ENCODE data around the gene PTPRG. TPM values are rescaled to one million over a fixed set of nuclear protein-coding genes. Genes with fewer than 3 reads are reported as not detected.

Gene PTPRG
- total RNA-seq, 1 experiment from 2014 or later, result 32.1 TPM

- no peak for TF ChIP-seq MAX (IDR thresholded peaks at IDR 0.05)
- TF ChIP-seq EZH2 (IDR thresholded peaks at IDR 0.05), result no peak
- TF ChIP-seq EGR1 (IDR thresholded peaks at IDR 0.05; ENCODE audit: low read depth), result no peak
- TF ChIP-seq SP1 (IDR thresholded peaks at IDR 0.05; ENCODE audit: low read depth), result no peak
- TF ChIP-seq ZBTB33 (IDR thresholded peaks at IDR 0.05; ENCODE audit: extremely low read depth, insufficient replicate concordance, low read length), result no peak
- TF ChIP-seq YY1 (IDR thresholded peaks at IDR 0.05; ENCODE audit: extremely low read depth, insufficient replicate concordance, low read depth, low read length), result no peak
- no peak for TF ChIP-seq SRF (IDR thresholded peaks at IDR 0.05; ENCODE audit: low read depth)
- H3K79me2 ChIP-seq (ENCODE audit: insufficient read depth, low read length), result no peaks in the 10 kb centered on the region
- H3K9me3 ChIP-seq (ENCODE audit: control insufficient read depth in 1 of 2, insufficient read depth in 1 of 2, low read depth in 1 of 2, low read length in 2 of 2), result no peaks in the 10 kb centered on the region
- H2AFZ ChIP-seq (ENCODE audit: low read depth, low read length, poor library complexity, severe bottlenecking), result no peak overlapping the region
- intact Hi-C loops (cut with micrococcal nuclease), result loop anchor here (1.0 kb wide), 1 partner anchor 228 kb away; no protein-coding TSS in a partner anchor
- ATAC-seq (no peak), DNase-seq (ENCODE audit: low read depth, low spot score) (no peak)
- no peak overlapping the region for H3K4me2 ChIP-seq (ENCODE audit: low read length)
- no peak overlapping the region for H3K27ac ChIP-seq (ENCODE audit: low read depth, low read length)
- H3K36me3 ChIP-seq (ENCODE audit: control insufficient read depth in 1 of 2, insufficient read depth in 2 of 2, low read length in 2 of 2), result no peaks in the 10 kb centered on the region
- no peaks in the 10 kb centered on the region for H4K20me1 ChIP-seq (ENCODE audit: insufficient read depth)
- peaks cover 34% of the 10 kb centered on the region for H3K27me3 ChIP-seq (ENCODE audit: insufficient read depth, low read length)
- no TSS peak for BruUV-seq (replicated peaks)
- RAD21 ChIA-PET (ENCODE audit: low non-redundant PET in 1 of 2, low total read pairs in 2 of 2, uncharacterized antibody in 2 of 2, unreplicated experiment in 2 of 2), result no interaction called here
- no peaks in the 10 kb centered on the region for H3K9me2 ChIP-seq (ENCODE audit: insufficient read depth)
- no peak overlapping the region for H3K9ac ChIP-seq (ENCODE audit: low read length)
- H3K4me1 ChIP-seq (ENCODE audit: control insufficient read depth in 1 of 2, insufficient read depth in 2 of 2, low read length in 2 of 2), result no peaks in the 10 kb centered on the region
- H3K4me3 ChIP-seq (replicated peaks in 1 of 2; ENCODE audit: low read depth in 1 of 2, low read length in 2 of 2), result no peak overlapping the region
- CTCF ChIA-PET, result interaction anchor here (1.1 kb wide), 1 partner anchor 223 kb away, joined by 3 read pairs; no protein-coding TSS in a partner anchor
- POLR2A ChIA-PET, result no interaction called here
Observed at GRCh38 chr3:62332017-62332416, 770.6 kb downstream of the PTPRG start.

GRCh38 chr3:62332835-62333244, 771.5 kb downstream of the PTPRG start:
- BruUV-seq (replicated peaks), result no TSS peak
- ATAC-seq, result no peak
- H3K4me2 ChIP-seq (ENCODE audit: low read length), result no peak overlapping the region
- H2AFZ ChIP-seq (ENCODE audit: low read depth, low read length, poor library complexity, severe bottlenecking), result no peak overlapping the region
- ChIA-PET POLR2A (no interaction called here), RAD21 (ENCODE audit: low non-redundant PET in 1 of 2, low total read pairs in 2 of 2, uncharacterized antibody in 2 of 2, unreplicated experiment in 2 of 2) (no interaction called here), CTCF (interaction anchor here (0.6 to 1.1 kb wide), 2 partner anchors 9 to 222 kb away, joined by 3 to 5 read pairs; no protein-coding TSS in a partner anchor)
- no peaks in the 10 kb centered on the region for H3K36me3 ChIP-seq (ENCODE audit: control insufficient read depth in 1 of 2, insufficient read depth in 2 of 2, low read length in 2 of 2)
- intact Hi-C loops (cut with micrococcal nuclease), result loop anchor here (1.0 kb wide), 1 partner anchor 227 kb away; no protein-coding TSS in a partner anchor
- no peak overlapping the region for H3K4me3 ChIP-seq (replicated peaks in 1 of 2; ENCODE audit: low read depth in 1 of 2, low read length in 2 of 2)
- H3K4me1 ChIP-seq (ENCODE audit: control insufficient read depth in 1 of 2, insufficient read depth in 2 of 2, low read length in 2 of 2), result no peaks in the 10 kb centered on the region
- H3K27me3 ChIP-seq (ENCODE audit: insufficient read depth, low read length), result peaks cover 28% of the 10 kb centered on the region
- H3K9ac ChIP-seq (ENCODE audit: low read length), result no peak overlapping the region
- no peak overlapping the region for H3K27ac ChIP-seq (ENCODE audit: low read depth, low read length)
- no peaks in the 10 kb centered on the region for H3K9me3 ChIP-seq (ENCODE audit: control insufficient read depth in 1 of 2, insufficient read depth in 1 of 2, low read depth in 1 of 2, low read length in 2 of 2)
- peak; percentile 2 for DNase-seq (ENCODE audit: low read depth, low spot score)
- no peaks in the 10 kb centered on the region for H4K20me1 ChIP-seq (ENCODE audit: insufficient read depth)
- no peaks in the 10 kb centered on the region for H3K79me2 ChIP-seq (ENCODE audit: insufficient read depth, low read length)
- H3K9me2 ChIP-seq (ENCODE audit: insufficient read depth), result no peaks in the 10 kb centered on the region
- TF ChIP-seq CTCF (IDR thresholded peaks at IDR 0.05 in 2 of 3, conservative IDR thresholded peaks at IDR 0.05 in 1 of 3; ENCODE audit: borderline replicate concordance in 1 of 3, insufficient read depth in 1 of 3, low read depth in 2 of 3, low read length in 2 of 3) (peak; percentile 18 to 70 (median 32); a peak in 3 of 6 replicates), FOSL1 (IDR thresholded peaks at IDR 0.05; ENCODE audit: low read depth) (no peak), POLR2A (IDR thresholded peaks at IDR 0.05; ENCODE audit: borderline replicate concordance, extremely low read depth, insufficient read depth, insufficient read length) (no peak), YY1 (IDR thresholded peaks at IDR 0.05; ENCODE audit: extremely low read depth, insufficient replicate concordance, low read depth, low read length) (no peak), EGR1 (IDR thresholded peaks at IDR 0.05; ENCODE audit: low read depth) (no peak), RAD21 (IDR thresholded peaks at IDR 0.05; ENCODE audit: low read depth) (peak; percentile 46), CBX3 (IDR thresholded peaks at IDR 0.05; ENCODE audit: low read depth) (no peak), EZH2 (IDR thresholded peaks at IDR 0.05) (no peak), ZNF274 (IDR thresholded peaks at IDR 0.05; ENCODE audit: low read depth, low read length) (no peak), ZBTB33 (IDR thresholded peaks at IDR 0.05; ENCODE audit: extremely low read depth, insufficient replicate concordance, low read length) (no peak)
